RWPE2 (cell line): ENCODE data around the gene CENPB.
"Not testable (repeated sequence)": the region's sequence is repeated elsewhere in the genome, so short reads cannot be mapped to it uniquely, and the experiment has no call there.

Source experiments
- ATAC-seq: fragments of 200-7000 bp; cut with Tn5 transposase; 3 replicates; pipeline ENCODE4 v1.9.1; 2021; ENCODE audit warnings: low read depth
- DNase-seq: peaks from one replicate; pipeline ENCODE4 v3.0.0-alpha.2; 2020; ENCODE audit warnings: low spot score
- H3K27ac ChIP-seq: fragments of 450-650 bp; 2 replicates; pipeline ENCODE4 v1.5.1; 2017; ENCODE audit warnings: mild to moderate bottlenecking; ENCODE audit not compliant: poor library complexity, severe bottlenecking
- H3K27me3 ChIP-seq: fragments of 250-450 bp; sonication (Bioruptor Pico); 2 replicates; pipeline ENCODE4 v1.5.1; 2021; ENCODE audit warnings: mild to moderate bottlenecking, moderate library complexity; ENCODE audit not compliant: insufficient read depth, poor library complexity, severe bottlenecking
- H3K36me3 ChIP-seq: fragments of 250-450 bp; sonication (Bioruptor Pico); 2 replicates; pipeline ENCODE4 v1.5.1; 2020; ENCODE audit warnings: low read depth, mild to moderate bottlenecking, moderate library complexity
- H3K4me1 ChIP-seq: fragments of 250-450 bp; sonication (Bioruptor Pico); 2 replicates; pipeline ENCODE4 v1.5.1; 2021; ENCODE audit warnings: mild to moderate bottlenecking, moderate library complexity; ENCODE audit not compliant: insufficient read depth, poor library complexity, severe bottlenecking
- H3K4me3 ChIP-seq: fragments of 250-450 bp; sonication (Bioruptor Pico); 2 replicates; pipeline ENCODE4 v1.5.1; 2021; ENCODE audit warnings: mild to moderate bottlenecking, moderate library complexity; ENCODE audit not compliant: severe bottlenecking
- H3K9me3 ChIP-seq: fragments of 250-450 bp; sonication (Bioruptor Pico); 2 replicates; pipeline ENCODE4 v1.5.1; 2021; ENCODE audit warnings: mild to moderate bottlenecking, moderate library complexity; ENCODE audit not compliant: severe bottlenecking
- CTCF ChIP-seq: fragments of 450-650 bp; IDR thresholded peaks from one replicate; pipeline ENCODE4 v1.5.1; 2017; ENCODE audit warnings: mild to moderate bottlenecking, moderate library complexity; ENCODE audit not compliant: poor library complexity, severe bottlenecking

CENPB gene

GRCh38 chr20:3796477-3797225 lies 10.1 kb upstream of the CENPB start:
- Histone ChIP-seq H3K4me1 (peaks cover 11% of the 10 kb centered on the region), H3K27ac (peak overlapping the region; percentile 74), H3K9me3 (no peaks in the 10 kb centered on the region), H3K27me3 (no peaks in the 10 kb centered on the region), H3K4me3 (peak overlapping the region; percentile 82), H3K36me3 (peaks cover 48% of the 10 kb centered on the region)
- DNase-seq (no peak), ATAC-seq (peak; percentile 17)
- TF ChIP-seq CTCF: no peak

DNA sequence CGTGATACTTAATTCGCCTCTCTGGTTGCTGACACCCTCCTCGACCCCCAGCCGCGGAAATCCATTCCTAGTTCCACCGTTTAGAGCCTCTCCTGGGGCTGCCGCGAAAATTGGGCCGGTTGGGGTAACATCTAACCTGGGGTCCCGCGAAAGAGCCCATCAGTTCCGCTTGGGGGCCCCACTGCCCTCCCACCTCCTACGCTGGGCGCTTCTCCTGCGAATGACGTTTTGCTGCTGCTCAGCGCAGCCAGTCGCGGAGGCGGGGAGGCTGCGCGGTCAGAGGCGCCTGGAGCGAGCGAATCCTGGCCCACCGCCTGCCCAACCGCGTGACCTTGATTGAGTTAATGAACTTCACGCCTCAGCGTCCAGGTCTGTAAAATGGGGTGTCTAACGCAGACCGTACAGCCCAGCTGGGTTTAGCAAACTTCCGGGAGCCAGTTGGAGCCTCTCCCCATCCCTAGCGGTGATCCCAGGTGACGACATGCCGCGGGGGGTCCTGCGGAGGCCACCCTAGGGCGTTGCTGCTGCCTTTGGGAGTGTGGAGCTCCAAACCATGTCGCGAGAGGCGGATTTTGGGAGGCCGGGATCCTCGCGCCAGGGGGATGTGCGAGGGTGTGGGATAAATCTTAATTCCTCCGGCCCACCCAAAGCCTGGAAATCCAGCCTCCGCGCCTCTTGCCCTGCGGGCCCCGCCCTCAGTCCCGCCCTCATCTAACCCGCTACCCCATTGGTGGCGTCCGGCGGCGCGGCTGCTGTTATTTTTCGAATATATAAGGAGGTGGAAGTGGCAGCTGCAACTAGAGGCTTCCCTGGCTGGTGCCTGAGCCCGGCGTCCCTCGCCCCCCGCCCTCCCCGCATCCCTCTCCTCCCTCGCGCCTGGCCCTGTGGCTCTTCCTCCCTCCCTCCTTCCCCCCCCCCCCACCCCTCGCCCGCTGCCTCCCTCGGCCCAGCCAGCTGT lies 9.2 kb upstream of the CENPB start, which contains the start of gene CDC25B:
Gene CDC25B, plus strand, starts transcription at position 800 of the 958 bp plus-strand sequence. CDS start 222 bp downstream, outside the sequence.
- Histone ChIP-seq H3K4me1 (peaks cover 11% of the 10 kb centered on the region), H3K27ac (peak within 1 kb of the TSS; percentile 74), H3K4me3 (peak within 1 kb of the TSS; percentile 82), H3K9me3 (no peaks in the 10 kb centered on the region), H3K36me3 (peaks cover 40% of the 10 kb centered on the region), H3K27me3 (no peaks in the 10 kb centered on the region)
- DNase-seq: peak; percentile 97
- peak; percentile 86 for ATAC-seq
- peak; percentile 40 for TF ChIP-seq CTCF

GRCh38 chr20:3794701-3795420 lies 8.3 kb upstream of the CENPB start:
- H3K36me3 ChIP-seq: peaks cover 31% of the 10 kb centered on the region
- H3K27ac ChIP-seq: peak overlapping the region; percentile 74
- TF ChIP-seq CTCF: no peak
- H3K9me3 ChIP-seq: no peaks in the 10 kb centered on the region
- DNase-seq: no peak
- ATAC-seq: no peak
- H3K27me3 ChIP-seq: no peaks in the 10 kb centered on the region
- H3K4me1 ChIP-seq: peaks cover 11% of the 10 kb centered on the region
- H3K4me3 ChIP-seq: no peak overlapping the region

GRCh38 chr20:3794168-3794567 lies 7.6 kb upstream of the CENPB start:
- peaks cover 24% of the 10 kb centered on the region for H3K36me3 ChIP-seq
- ATAC-seq, DNase-seq, H3K9me3 ChIP-seq, H3K4me3 ChIP-seq, H3K27ac ChIP-seq, H3K27me3 ChIP-seq: not testable (repeated sequence)
- peaks cover 11% of the 10 kb centered on the region for H3K4me1 ChIP-seq

DNA sequence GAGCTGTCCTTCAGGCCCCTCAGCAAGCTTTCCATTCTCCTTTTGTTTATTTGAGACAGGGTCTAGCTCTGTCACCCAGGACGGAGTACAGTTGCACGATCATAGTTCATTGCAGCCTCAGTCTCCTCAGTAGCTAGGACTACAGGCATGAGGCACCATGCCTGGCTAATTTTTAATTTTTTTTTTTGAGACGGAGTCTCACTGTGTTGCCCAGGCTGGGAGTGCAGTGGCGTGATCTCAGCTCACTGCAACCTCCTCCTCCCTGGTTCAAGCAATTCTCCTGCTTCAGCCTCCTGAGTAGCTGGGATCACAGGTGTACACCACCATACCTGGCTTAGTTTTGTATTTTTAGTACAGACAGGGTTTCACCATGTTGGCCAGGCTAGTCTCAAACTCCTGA lies 2.7 kb upstream of the CENPB start:
- not testable (repeated sequence) for DNase-seq, ATAC-seq, H3K9me3 ChIP-seq, H3K4me3 ChIP-seq, H3K27me3 ChIP-seq, H3K27ac ChIP-seq, H3K36me3 ChIP-seq
- peaks cover 14% of the 10 kb centered on the region for H3K4me1 ChIP-seq
